Measurements from ENCODE around the gene TINCR.
A peak's percentile ranks its signal among the peaks of the same experiment; 100 is the strongest.

The TINCR gene

GRCh38 chr19:5567970-5568407, 236 bp upstream of the TINCR start (continued):
- TF ChIP-seq POU6F1 (CRISPR knock-in tag; IDR thresholded peaks at IDR 0.05; ENCODE audit: borderline replicate concordance, low read depth) (no peak), ZNF70 (CRISPR knock-in tag; IDR thresholded peaks at IDR 0.05) (no peak), BACH2 (CRISPR knock-in tag; IDR thresholded peaks at IDR 0.05; ENCODE audit: borderline replicate concordance) (no peak), ZNF8 (CRISPR knock-in tag; IDR thresholded peaks at IDR 0.05) (no peak), ZFP3 (CRISPR knock-in tag; IDR thresholded peaks at IDR 0.05) (no peak), CREB5 (CRISPR knock-in tag; IDR thresholded peaks at IDR 0.05; ENCODE audit: low read depth) (no peak), ZC3H10 (CRISPR knock-in tag; IDR thresholded peaks at IDR 0.05) (no peak), ARNTL (CRISPR knock-in tag; IDR thresholded peaks at IDR 0.05; ENCODE audit: borderline replicate concordance, low read depth) (no peak), PPARA (CRISPR knock-in tag; IDR thresholded peaks at IDR 0.05; ENCODE audit: borderline replicate concordance) (no peak)

GRCh38 chr19:5564930-5565329, 2.8 kb downstream of the TINCR start:
- no peak for ATAC-seq
- no peak for TF ChIP-seq ZFP3 (CRISPR knock-in tag; IDR thresholded peaks at IDR 0.05)
- TF ChIP-seq SNAI2 (CRISPR knock-in tag; IDR thresholded peaks at IDR 0.05): no peak
- no peak for TF ChIP-seq CREB5 (CRISPR knock-in tag; IDR thresholded peaks at IDR 0.05; ENCODE audit: low read depth)
- TF ChIP-seq TSHZ2 (CRISPR knock-in tag; IDR thresholded peaks at IDR 0.05): no peak
- no peak for TF ChIP-seq ZNF8 (CRISPR knock-in tag; IDR thresholded peaks at IDR 0.05)
- no peak for TF ChIP-seq POU6F1 (CRISPR knock-in tag; IDR thresholded peaks at IDR 0.05; ENCODE audit: borderline replicate concordance, low read depth)
- TF ChIP-seq CSDC2 (CRISPR knock-in tag; IDR thresholded peaks at IDR 0.05): no peak

- ATAC-seq: peak; percentile 25
- TF ChIP-seq ZFP3 (CRISPR knock-in tag; IDR thresholded peaks at IDR 0.05) (no peak), CSDC2 (CRISPR knock-in tag; IDR thresholded peaks at IDR 0.05) (no peak), SNAI2 (CRISPR knock-in tag; IDR thresholded peaks at IDR 0.05) (no peak), ZFP30 (CRISPR knock-in tag; IDR thresholded peaks at IDR 0.05) (no peak)
Observed at GRCh38 chr19:5563935-5564612, 3.7 kb downstream of the TINCR start.

- ATAC-seq: no peak; the same call in 2 of the 3 replicates
- TF ChIP-seq OSR1 (CRISPR knock-in tag; IDR thresholded peaks at IDR 0.05) (no peak), ARNTL (CRISPR knock-in tag; IDR thresholded peaks at IDR 0.05; ENCODE audit: borderline replicate concordance, low read depth) (no peak), CSDC2 (CRISPR knock-in tag; IDR thresholded peaks at IDR 0.05) (no peak), TCF4 (CRISPR knock-in tag; IDR thresholded peaks at IDR 0.05; ENCODE audit: borderline replicate concordance) (no peak), CREB5 (CRISPR knock-in tag; IDR thresholded peaks at IDR 0.05; ENCODE audit: low read depth) (no peak), TSHZ2 (CRISPR knock-in tag; IDR thresholded peaks at IDR 0.05) (no peak), SNAI2 (CRISPR knock-in tag; IDR thresholded peaks at IDR 0.05) (no peak), TOX (CRISPR knock-in tag; IDR thresholded peaks at IDR 0.05; ENCODE audit: borderline replicate concordance) (no peak), ZFP3 (CRISPR knock-in tag; IDR thresholded peaks at IDR 0.05) (no peak), RARB (CRISPR knock-in tag; IDR thresholded peaks at IDR 0.05) (no peak), GLIS3 (CRISPR knock-in tag; IDR thresholded peaks at IDR 0.05) (no peak), ZFP30 (CRISPR knock-in tag; IDR thresholded peaks at IDR 0.05) (no peak), ZNF70 (CRISPR knock-in tag; IDR thresholded peaks at IDR 0.05) (no peak), BACH2 (CRISPR knock-in tag; IDR thresholded peaks at IDR 0.05; ENCODE audit: borderline replicate concordance) (no peak), ZNF8 (CRISPR knock-in tag; IDR thresholded peaks at IDR 0.05) (no peak)
Observed at GRCh38 chr19:5563008-5563431, 4.7 kb downstream of the TINCR start.
